ENCODE data around the gene ZFYVE16.

ZFYVE16 gene

DNA sequence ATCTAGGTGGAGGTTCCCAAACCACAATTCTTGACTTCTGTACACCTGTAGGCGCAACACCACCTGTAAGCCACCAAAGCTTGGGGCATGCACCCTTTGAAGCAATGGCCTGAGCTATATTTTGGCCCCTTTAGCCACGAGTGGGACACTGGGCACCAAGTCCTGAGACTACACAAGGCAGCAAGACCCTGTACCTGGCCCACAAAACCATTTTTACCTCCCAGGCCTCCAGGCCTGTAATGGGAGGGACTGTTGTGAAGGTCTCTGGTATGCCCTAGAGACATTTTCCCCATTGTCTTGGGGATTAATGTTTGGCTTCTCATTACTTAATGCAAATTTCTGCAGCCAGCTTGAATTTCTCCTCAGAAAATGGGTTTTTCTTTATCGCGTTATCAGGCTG is 55.4 kb downstream of the ZFYVE16 start:
- no peaks in the 10 kb centered on the region for H3K4me1 ChIP-seq (ENCODE audit: control insufficient read depth, insufficient read depth, low read length)
- no peak for TF ChIP-seq ZNF426 (tag by site-specific recombination; IDR thresholded peaks at IDR 0.05)
- no peak for TF ChIP-seq ZNF19 (tag by site-specific recombination; IDR thresholded peaks at IDR 0.05; ENCODE audit: low read depth)
- no peak for TF ChIP-seq ZNF16 (tag by site-specific recombination; IDR thresholded peaks at IDR 0.05; ENCODE audit: low read depth)
- TF ChIP-seq TRIM28 (IDR thresholded peaks at IDR 0.05; ENCODE audit: borderline replicate concordance, low read length) = no peak
- TF ChIP-seq ZSCAN16 (tag by site-specific recombination; IDR thresholded peaks at IDR 0.05) = no peak
- TF ChIP-seq ZNF830 (tag by site-specific recombination; IDR thresholded peaks at IDR 0.05; ENCODE audit: low read depth) = no peak
- TF ChIP-seq ZFP3 (tag by site-specific recombination; IDR thresholded peaks at IDR 0.05; ENCODE audit: low read depth) = no peak
- TF ChIP-seq ZNF585B (tag by site-specific recombination; IDR thresholded peaks at IDR 0.05) = peak; percentile 95
- TF ChIP-seq ZNF548 (tag by site-specific recombination; IDR thresholded peaks at IDR 0.05) = no peak
- peak; percentile 64 for TF ChIP-seq SETDB1 (IDR thresholded peaks at IDR 0.05; ENCODE audit: insufficient read length, low read length)
- H3K9me3 ChIP-seq (ENCODE audit: control insufficient read depth, insufficient read depth, low read depth, low read length) = no peaks in the 10 kb centered on the region; the same call in 1 of the 2 replicates
- CTCF ChIA-PET = interaction anchor here (1.0 kb wide), 1 partner anchor 18 kb away, joined by 3 read pairs; no protein-coding TSS in a partner anchor
- POLR2A ChIA-PET = no interaction called here
- H3K36me3 ChIP-seq (ENCODE audit: control insufficient read depth in 2 of 2, insufficient read depth in 1 of 2, low read length in 2 of 2) = peaks cover 43 to 63% of the 10 kb centered on the region in 2 experiments
- no peak overlapping the region for H3K27ac ChIP-seq (ENCODE audit: extremely low read depth, low read depth, low read length)
- H3K4me3 ChIP-seq (ENCODE audit: low read depth, low read length) = no peak overlapping the region

DNA sequence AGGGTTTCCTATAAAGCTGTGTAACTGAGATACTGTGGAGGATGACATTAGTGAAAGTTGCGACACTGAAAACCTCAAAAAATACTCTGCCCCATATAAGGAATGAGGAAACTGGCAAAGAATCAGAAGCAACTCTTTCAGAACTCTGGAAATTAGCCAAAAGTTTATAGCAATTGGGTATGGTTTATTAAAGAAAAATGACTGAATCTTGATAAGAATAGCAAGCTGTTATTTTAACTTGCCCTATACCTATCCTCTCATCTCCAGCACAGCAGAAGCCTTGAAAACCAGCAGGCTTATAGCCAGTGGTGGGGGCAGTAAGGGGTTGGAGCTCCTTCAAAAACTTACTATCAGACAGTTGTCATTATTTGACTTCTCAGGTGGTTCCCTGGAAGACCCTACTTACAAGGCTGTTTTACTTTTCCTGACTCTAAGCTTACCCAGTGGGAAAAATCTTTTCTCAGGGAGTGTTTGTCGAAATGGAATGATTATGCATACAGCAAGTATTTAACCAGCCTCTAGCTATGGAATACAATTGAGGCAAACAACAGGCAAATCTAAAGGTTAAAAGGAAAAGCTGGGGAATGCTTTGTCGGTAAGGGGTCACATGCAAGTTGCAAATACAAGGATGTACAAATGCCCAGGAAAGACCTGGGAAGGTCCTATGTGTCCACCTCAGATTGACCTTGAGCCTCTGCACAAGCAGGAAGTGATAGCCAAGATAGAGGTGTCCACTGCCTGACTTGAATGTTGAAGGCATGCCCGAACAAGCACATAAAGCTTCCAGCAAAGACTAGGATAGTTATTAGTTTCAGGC is 59.0 kb downstream of the ZFYVE16 start:
- Histone ChIP-seq H3K4me1 (ENCODE audit: control insufficient read depth, insufficient read depth, low read length) (no peaks in the 10 kb centered on the region), H3K9me3 (ENCODE audit: control insufficient read depth, insufficient read depth, low read depth, low read length) (no peaks in the 10 kb centered on the region; the same call in 1 of the 2 replicates), H3K36me3 (ENCODE audit: control insufficient read depth in 2 of 2, insufficient read depth in 1 of 2, low read length in 2 of 2) (peaks cover 24 to 50% of the 10 kb centered on the region in 2 experiments), H3K4me3 (ENCODE audit: low read depth, low read length) (no peak overlapping the region), H3K27ac (ENCODE audit: extremely low read depth, low read depth, low read length) (no peak overlapping the region)
- POLR2A ChIA-PET = no interaction called here
- CTCF ChIA-PET = interaction anchor here (2.5 kb wide), 1 partner anchor 14 kb away, joined by 12 read pairs; no protein-coding TSS in a partner anchor
- TF ChIP-seq HOXA7 (CRISPR knock-in tag; IDR thresholded peaks at IDR 0.05; ENCODE audit: borderline replicate concordance) = no peak
- TF ChIP-seq ZNF677 (tag by site-specific recombination; IDR thresholded peaks at IDR 0.05) = peak; percentile 99
- TF ChIP-seq, protein P1, sequence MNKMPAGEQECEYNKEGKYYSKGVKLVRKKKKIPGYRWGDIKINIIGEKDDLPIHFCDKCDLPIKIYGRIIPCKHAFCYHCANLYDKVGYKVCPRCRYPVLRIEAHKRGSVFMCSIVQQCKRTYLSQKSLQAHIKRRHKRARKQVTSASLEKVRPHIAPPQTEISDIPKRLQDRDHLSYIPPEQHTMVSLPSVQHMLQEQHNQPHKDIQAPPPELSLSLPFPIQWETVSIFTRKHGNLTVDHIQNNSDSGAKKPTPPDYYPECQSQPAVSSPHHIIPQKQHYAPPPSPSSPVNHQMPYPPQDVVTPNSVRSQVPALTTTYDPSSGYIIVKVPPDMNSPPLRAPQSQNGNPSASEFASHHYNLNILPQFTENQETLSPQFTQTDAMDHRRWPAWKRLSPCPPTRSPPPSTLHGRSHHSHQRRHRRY (tag by site-specific recombination; IDR thresholded peaks at IDR 0.05) = no peak

DNA sequence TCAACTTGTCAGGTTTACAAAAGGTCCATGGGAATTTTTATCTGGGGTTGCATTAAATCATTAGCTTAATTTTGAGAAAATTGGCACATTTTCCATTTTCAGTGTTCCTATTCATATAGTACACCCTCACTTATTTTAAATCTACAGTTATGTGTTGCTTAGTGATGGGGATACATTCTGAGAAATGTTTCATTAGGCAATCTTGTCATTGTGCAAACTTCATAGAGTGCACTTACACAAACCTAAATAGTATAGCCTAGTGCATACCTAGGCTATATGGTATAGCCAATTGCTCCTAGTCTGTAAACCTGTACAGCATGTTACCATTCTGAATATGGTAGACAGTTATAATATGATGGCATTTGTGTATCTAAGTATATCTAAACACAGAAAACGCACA is 60.3 kb downstream of the ZFYVE16 start:
- Histone ChIP-seq H3K4me3 (ENCODE audit: low read depth, low read length) (no peak overlapping the region), H3K27ac (ENCODE audit: extremely low read depth, low read depth, low read length) (no peak overlapping the region), H3K4me1 (ENCODE audit: control insufficient read depth, insufficient read depth, low read length) (no peaks in the 10 kb centered on the region), H3K9me3 (ENCODE audit: control insufficient read depth, insufficient read depth, low read depth, low read length) (no peaks in the 10 kb centered on the region), H3K36me3 (ENCODE audit: control insufficient read depth in 2 of 2, insufficient read depth in 1 of 2, low read length in 2 of 2) (peaks cover 24 to 39% of the 10 kb centered on the region in 2 experiments)
- ChIA-PET POLR2A (no interaction called here), CTCF (interaction anchor here (0.6 to 2.5 kb wide), 2 partner anchors 13 to 163 kb away, joined by 3 to 12 read pairs; no protein-coding TSS in a partner anchor)
- TF ChIP-seq ZNF610 (tag by site-specific recombination; IDR thresholded peaks at IDR 0.05; ENCODE audit: borderline replicate concordance) (no peak), ZNF24 (tag by site-specific recombination; IDR thresholded peaks at IDR 0.05) (no peak), ZNF354C (tag by site-specific recombination; IDR thresholded peaks at IDR 0.05; ENCODE audit: borderline replicate concordance, low read depth) (no peak), SP7 (tag by site-specific recombination; IDR thresholded peaks at IDR 0.05) (no peak), ZNF239 (tag by site-specific recombination; IDR thresholded peaks at IDR 0.05) (no peak), ZNF19 (tag by site-specific recombination; IDR thresholded peaks at IDR 0.05; ENCODE audit: low read depth) (no peak), ZNF324 (tag by site-specific recombination; IDR thresholded peaks at IDR 0.05) (no peak), ZNF416 (tag by site-specific recombination; IDR thresholded peaks at IDR 0.05) (no peak), ZBTB21 (tag by site-specific recombination; IDR thresholded peaks at IDR 0.05) (no peak), OSR2 (tag by site-specific recombination; IDR thresholded peaks at IDR 0.05) (no peak), ZFP41 (tag by site-specific recombination; IDR thresholded peaks at IDR 0.05; ENCODE audit: borderline replicate concordance) (no peak)
- TF ChIP-seq, protein P2, sequence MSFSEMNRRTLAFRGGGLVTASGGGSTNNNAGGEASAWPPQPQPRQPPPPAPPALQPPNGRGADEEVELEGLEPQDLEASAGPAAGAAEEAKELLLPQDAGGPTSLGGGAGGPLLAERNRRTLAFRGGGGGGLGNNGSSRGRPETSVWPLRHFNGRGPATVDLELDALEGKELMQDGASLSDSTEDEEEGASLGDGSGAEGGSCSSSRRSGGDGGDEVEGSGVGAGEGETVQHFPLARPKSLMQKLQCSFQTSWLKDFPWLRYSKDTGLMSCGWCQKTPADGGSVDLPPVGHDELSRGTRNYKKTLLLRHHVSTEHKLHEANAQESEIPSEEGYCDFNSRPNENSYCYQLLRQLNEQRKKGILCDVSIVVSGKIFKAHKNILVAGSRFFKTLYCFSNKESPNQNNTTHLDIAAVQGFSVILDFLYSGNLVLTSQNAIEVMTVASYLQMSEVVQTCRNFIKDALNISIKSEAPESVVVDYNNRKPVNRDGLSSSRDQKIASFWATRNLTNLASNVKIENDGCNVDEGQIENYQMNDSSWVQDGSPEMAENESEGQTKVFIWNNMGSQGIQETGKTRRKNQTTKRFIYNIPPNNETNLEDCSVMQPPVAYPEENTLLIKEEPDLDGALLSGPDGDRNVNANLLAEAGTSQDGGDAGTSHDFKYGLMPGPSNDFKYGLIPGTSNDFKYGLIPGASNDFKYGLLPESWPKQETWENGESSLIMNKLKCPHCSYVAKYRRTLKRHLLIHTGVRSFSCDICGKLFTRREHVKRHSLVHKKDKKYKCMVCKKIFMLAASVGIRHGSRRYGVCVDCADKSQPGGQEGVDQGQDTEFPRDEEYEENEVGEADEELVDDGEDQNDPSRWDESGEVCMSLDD (tag by site-specific recombination; IDR thresholded peaks at IDR 0.05) = no peak
- TF ChIP-seq, protein P3, sequence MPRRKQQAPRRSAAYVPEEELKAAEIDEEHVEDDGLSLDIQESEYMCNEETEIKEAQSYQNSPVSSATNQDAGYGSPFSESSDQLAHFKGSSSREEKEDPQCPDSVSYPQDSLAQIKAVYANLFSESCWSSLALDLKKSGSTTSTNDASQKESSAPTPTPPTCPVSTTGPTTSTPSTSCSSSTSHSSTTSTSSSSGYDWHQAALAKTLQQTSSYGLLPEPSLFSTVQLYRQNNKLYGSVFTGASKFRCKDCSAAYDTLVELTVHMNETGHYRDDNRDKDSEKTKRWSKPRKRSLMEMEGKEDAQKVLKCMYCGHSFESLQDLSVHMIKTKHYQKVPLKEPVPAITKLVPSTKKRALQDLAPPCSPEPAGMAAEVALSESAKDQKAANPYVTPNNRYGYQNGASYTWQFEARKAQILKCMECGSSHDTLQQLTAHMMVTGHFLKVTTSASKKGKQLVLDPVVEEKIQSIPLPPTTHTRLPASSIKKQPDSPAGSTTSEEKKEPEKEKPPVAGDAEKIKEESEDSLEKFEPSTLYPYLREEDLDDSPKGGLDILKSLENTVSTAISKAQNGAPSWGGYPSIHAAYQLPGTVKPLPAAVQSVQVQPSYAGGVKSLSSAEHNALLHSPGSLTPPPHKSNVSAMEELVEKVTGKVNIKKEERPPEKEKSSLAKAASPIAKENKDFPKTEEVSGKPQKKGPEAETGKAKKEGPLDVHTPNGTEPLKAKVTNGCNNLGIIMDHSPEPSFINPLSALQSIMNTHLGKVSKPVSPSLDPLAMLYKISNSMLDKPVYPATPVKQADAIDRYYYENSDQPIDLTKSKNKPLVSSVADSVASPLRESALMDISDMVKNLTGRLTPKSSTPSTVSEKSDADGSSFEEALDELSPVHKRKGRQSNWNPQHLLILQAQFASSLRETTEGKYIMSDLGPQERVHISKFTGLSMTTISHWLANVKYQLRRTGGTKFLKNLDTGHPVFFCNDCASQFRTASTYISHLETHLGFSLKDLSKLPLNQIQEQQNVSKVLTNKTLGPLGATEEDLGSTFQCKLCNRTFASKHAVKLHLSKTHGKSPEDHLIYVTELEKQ (tag by site-specific recombination; IDR thresholded peaks at IDR 0.05; ENCODE audit: borderline replicate concordance) = no peak

Data from HEK293 (cell line).